CD4-positive, alpha-beta T cell treated with Interferon alpha-2 for 1 hour (primary cell): ENCODE results near the gene APOO.

Experiments
- DNase-seq, 2 donors: peaks; one replicate each; pipeline ENCODE4 v3.0.0-alpha.2; 2020 to 2022

APOO gene

DNA sequence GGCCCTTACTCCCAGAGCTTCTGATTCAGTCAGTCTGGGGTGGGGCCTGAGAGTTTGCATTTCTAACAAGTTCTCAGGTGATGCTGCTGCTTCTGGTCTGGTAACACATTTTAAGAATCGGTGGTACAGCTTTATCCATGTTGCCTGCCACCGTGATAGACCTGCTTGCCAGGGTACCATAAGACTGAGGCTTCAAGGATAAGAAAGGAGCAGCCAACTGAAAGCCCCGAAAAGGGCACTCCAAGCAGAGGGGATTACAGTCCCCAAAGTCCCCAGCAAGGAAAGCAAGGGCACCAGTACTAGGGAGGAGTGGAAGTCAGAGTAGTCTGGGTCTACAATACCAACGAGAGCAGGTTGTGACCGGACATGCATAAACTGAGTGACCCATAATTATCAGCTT lies 49.8 kb downstream of the APOO start:
- no peak for DNase-seq

DNA sequence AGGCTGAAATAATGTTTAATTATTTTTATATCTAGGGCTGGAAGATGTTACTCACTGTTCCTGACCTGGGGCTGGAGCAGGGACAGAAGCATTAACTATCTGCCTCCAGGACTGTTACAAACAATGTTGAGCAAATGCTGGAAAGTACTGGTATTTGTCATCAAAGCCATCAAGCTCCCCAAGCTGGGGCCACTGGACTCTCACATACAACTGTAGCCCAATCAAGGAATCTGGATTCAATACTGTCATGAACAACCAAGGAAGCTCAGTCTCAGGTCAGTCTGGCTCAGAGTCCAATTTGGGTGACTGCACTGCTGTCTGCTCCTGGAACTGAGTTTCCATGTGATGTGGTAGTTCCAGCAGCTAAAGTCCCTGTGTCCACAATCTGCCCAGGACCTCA lies 50.4 kb downstream of the APOO start:
- no peak for DNase-seq

DNA sequence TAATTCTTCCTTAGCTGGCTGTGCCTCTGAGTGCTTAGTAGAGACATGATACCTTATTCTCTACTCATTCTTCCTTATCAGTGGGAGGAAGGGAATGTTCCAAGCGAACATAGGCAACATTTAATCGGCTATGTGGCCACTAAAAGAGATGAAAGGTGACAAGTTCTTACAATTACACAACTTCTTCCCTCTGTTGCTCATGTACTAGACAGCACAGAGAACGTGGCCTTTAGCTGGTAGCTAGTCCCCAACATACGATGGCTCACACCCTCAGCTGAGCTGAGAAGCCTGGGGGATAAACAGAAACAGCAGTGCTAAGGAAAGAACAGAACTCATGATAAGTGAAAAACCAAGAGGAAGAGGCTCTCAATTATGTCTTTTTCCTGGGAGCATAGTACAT lies 52.2 kb downstream of the APOO start:
- DNase-seq = no peak

DNA sequence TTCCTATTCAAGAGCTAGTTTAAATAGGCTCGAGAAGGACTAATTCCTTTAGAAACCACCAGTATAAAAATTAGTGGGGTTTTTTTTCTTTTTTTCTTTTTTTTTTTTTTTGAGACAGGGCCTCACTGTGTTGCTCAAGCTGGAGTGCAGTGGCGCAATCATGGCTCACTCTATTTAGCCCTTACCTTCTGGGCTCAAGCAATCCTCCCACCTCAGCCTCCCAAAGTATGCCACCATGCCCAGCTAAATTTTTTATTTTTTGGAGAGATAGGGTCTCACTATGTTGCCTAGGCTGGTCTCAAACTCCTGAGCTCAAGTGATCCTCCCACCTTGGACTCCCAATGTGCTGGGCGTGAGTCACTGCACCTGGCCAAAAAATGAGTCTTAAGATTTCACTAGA lies 52.8 kb downstream of the APOO start:
- DNase-seq = no peak

DNA sequence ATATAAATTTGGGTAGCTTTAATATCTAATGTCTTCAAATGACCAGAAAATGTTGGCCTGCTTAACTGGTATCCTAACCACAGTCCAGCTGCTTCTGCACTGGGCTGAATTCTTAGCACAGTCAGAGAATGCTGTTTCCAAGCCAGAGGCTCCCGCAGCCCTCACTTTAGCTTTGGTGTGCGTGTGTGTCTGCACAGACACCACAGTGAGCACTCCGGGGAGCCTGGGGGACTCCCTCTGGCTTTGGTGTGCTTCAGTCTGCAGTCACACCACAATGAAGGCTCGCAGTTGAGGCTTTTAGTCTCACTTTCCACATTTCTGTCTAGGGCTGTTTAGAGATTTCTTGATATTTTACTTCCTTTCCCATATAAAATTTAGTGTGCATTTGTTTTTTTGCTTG lies 53.6 kb downstream of the APOO start:
- no peak for DNase-seq

DNA sequence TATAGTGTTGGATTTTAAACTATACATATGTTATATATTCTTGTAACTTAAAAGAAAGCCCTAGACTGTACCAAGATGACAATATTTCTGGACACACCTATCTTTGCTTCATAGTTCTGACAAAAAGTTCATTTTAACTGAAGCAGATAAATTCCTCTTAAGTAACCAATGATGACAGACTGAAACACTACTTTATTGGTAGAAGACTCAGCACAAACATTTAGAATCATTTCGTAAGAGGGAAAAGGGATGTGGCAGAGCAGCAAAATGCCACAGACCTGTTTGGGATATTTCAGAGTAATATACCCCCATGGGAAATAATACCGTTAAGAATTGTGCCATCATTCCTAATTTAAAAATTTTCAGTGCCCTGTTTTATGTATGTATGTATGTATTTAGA lies 56.2 kb downstream of the APOO start:
- no peak for DNase-seq

DNA sequence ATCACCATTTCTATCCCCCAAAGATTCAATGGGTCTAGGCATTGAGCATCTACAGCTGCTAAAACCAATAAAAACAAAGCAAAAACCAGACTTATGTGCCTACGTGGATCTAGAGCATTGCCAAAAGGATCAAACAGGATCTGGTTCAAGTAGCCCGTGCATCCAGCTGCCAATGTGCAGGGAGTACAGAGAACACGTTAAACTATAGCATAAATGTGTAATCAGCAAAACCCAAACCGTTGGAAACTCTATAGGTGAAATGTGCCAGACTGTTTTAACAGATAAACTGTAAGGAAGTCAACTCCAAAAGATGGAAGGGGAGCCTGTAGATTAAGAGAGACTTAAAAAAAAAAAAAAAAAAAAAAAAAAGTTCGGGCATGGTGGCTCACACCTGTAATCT lies 58.5 kb downstream of the APOO start:
- no peak for DNase-seq

DNA sequence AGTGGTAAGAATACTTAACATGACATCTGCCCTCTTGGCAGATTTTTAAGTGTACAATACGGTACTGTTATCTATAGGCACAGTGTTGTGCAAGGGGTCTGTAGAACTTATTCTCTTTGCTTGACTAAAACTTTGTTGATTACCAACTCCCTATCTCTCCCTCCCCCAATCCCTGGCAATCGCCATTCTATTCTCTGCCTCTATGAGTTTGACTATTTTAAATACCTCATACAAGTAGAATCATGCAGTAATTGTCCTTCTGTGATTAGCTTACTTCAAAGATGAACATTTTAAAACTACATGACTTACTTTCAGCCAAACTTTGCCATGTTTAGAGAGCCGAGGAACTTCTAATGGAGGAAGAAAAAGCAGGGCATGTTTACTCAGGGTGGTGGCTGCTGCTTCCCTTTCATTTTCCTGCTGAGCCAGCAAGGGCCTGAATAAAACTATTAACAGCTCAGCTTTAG lies 62.4 kb downstream of the APOO start:
- no peak for DNase-seq

DNA sequence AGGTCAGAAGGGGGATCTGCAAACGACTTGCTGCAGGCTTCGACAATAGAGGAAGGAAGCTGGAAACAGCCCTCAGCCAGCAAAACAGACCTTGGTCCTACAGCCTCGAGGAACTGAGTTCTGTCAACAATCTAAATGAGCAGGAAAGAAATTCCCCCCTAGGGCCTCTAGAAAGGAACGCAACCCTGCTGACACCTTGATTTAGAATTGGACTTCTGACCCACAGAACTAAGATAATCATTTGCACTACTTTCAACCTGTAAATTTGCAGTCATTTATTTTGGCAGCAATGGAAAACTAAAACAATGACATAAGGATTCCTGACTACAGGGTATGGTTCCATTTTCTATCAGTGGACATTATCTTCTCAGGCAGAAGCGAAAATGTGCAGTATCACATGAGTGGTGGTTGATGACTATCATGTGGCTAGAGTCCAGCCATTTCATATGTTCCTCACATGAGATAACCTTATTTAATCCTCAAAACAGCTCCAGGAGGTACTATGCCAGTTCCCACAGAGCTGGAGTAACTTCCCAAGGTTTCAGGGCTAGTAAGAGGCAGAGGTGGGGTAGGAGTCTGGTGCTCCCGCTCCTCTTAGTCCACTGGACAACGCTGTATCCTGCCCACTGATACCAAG lies 63.1 kb downstream of the APOO start:
- no peak for DNase-seq

DNA sequence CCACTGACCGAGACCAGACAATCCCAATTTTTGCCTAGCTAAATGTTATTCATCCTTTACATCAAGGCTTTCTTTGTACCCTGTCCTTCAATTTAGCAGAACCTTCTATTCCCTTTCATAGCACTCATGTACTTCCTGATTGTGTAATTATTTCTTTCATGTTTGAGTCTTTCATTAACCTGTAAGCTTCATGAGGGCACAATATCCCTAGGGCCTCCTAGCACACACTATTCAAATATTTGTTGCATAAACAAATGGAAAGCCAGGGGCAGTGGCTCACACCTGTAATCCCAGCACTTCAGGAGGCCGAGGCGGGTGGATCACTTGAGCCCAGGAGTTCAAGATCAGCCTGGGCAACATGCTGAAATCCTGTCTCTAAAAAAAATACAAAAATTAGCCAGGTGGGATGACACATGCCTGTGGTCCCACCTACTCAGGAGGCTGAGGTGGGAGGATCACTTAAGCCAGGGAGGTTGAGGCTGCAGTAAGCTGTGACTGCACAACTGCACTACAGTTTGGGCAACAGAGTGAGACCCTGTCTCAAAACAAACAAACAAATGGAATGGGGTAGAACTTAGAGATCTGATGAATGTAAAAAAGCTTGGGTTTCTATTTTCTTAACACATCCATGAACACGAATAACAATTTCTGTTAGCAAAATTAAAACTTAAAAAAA lies 65.8 kb downstream of the APOO start:
- DNase-seq = no peak

DNA sequence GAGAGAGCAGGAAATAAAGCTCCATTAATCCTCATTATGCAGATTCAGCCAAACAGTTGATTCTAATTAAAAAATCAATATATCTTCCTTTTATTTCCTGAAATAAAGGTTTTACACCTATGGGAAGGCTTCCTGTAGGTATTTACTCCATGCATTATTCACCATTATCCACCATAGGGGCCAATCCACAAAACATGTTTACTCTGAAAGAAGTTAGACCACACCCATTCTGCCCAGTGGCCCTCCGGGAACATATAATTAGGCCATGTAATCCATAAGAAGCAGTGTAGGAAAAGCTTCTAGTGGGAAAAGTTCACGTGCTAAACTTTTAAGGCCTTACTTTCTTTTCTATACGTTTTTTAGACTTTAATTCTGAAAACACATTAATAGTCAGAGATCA lies 67.1 kb downstream of the APOO start:
- no peak for DNase-seq

DNA sequence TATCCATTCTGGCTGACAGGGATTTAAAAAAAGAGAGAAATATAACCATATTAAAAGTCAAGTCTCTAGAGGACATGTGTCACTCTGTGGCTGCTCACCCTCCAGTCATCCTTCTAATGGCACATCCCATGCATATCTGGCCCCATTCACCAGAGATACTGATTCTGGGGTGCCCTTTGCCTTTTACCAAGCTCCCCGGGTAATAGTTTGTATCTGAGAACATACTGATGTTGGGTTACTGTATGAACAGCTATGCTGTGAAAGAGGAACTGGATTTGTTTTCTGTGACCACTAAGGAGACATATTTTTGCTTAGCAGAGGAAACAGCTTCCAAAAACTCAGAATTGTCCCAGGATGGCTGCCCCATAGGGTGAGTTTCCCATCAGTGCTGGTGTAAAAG lies 68.8 kb downstream of the APOO start:
- no peak for DNase-seq

DNA sequence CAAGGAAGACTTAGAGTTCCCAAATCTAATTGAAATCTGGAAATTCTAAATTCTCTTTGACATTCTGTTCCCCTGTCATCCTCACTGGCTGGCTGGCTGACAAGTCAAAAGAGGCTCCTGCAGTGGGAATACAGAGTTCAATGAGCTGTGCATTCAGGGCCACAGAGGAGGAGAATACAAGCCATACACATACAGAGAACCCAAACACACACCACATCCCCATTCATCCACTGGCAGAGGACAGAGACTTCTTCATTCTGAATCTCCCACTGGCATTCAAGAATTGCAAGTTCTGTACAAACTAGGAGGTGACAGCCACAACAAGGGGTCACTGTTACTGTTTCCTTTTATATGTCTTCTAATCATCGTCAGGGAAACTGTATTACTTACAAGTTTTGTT lies 75.0 kb downstream of the APOO start:
- no peak for DNase-seq

DNA sequence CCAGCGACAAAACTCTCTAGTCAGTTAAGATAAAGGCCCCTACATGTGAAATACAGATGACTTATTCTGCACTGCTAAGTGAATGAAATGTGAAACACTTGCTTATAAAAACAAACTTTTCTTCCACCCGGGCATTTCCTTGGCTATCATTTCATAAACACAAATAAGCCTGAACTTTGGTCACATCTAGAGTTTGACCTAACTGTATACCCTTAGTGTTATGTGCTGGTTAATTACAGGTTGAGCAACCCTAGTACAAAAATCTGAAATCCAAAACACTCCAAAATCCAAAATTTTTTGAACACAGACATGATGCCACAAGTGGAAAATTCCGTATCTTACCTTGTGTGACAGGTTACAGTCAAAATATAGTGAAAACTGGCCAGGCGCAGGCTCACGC lies 78.9 kb downstream of the APOO start:
- no peak for DNase-seq

DNA sequence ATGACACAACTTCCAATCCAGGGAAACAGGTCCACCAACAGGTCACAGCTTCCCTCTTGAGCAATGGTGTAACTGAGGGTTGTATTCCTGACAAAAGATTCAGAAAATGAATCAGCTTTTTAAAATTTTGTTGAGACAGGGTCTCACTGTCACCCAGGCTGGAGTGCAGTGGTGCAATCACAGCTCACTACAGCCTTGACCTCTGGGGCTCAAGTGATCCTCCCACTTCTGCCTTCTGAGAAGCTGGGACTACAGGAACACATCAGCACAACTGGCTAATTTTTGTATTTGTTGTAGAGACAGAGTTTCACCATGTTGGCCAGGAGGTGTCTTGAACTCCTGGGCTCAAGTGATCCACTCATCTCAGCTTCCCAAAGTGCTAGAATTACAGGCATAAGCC lies 81.1 kb downstream of the APOO start:
- DNase-seq = no peak

DNA sequence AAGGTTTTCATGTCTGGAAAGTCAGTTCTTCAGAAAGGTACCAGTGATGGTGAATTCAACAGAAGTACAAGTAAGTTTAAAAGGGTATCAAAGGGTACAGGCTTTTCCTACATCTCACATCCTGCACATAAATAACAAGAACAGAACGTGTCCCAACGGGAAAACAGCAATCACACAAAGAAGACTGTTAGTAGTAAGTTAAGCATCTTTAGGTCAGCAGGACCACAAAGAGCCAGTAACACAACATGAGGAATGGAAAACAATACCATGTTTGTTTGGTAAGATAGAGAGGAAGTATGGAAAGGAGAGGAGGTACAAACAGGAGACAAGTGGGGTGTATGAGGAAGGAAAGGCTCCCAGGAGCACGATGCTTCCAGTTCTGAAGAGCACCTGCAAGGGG lies 81.5 kb downstream of the APOO start:
- no peak for DNase-seq

DNA sequence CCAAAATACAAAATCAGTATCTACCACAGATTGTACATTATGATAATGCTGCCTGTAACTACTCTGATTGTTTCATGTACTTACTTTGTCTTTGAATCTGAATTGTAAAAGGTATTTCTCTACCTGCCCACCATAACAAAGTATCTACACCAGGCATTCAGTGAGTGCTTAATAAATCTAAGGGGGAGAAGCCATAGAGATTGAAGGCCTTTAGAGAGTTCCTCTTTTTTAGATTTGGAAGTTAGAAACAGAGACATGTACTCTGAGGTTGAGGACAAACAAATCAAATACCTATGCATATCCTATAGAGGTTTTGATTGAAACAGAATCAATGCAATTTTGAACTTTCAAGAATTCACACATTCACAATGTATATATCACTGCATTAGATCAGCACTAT lies 82.1 kb downstream of the APOO start:
- no peak for DNase-seq

DNA sequence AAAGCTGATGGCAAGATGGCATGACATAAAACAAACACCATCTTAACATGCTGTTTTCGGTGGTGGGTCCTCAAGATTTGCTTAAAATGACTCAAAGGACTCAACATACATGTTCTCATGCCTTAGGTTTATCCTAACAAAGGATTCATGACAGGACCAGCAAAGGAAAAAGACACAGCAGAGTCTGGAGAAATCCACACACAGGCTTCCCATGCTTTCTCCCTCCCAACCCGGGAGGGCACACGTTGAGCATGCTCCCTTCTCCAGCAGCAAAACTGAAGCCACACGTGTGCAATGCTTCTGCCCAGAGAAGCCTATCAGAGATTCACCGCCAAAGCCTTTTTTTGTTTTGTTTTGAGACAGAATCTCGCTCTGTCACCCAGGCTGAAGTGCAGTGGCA lies 84.9 kb downstream of the APOO start:
- DNase-seq = no peak

DNA sequence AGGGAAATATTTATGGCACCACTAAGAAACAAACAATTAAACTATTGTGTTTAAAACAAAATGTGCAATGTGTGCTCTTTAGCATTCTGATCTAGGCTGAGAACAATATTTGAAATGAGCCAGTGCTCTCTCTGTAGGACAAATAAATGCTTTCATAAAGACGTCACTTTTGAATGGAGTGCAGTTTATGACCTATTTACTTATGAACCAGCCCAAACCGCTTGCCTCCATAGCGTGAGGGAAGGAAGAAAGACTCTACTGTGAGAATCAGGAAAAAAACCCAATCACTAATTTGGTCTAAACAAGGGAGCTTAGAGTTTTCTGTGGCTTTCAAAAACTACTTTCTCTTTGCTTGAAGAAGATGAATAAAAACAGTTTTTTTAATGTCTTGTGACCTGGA lies 85.3 kb downstream of the APOO start:
- no peak for DNase-seq

DNA sequence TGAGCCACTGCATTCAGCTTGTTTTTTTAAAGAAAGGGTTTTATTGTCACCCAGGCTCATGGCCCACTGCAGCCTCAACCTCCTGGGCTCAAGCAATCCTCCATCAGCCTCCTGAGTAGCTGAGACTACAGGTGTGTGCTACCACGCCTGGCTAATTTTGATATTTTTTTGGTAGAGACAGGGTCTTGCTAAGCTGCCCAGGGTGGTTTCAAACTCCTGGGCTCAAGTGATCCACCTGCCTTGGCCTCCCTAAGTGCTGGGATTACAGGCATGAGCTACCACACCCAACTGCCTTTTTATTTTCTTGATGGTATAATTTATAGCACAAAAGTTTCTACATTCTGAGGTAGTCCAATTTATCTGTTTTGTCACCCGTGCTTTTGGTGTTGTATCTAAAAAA lies 85.9 kb downstream of the APOO start:
- DNase-seq = no peak

DNA sequence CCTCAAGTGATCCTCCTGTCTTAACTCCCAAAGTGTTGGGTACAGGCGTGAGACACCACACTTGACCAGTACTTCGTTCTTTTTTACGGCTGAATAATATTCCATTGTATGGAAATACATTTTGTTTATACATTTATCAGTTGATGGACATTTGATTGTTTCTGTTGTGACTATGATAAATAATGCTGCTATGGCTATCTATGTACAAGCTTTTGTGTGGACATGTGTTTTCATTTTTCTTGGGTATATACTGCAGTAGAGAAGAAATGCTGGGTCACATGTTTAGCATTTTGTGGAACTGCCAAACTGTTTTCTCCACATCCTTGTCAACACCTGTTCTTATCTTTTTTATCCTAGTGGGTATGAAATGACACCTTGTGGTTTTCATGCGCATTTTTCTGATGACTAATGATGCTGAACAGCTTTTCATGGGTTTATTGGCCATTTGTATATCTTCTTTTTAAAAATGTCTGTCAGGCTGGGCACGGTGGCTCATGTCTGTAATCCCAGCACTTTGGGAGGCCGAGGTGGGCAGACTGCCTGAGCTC lies 87.4 kb downstream of the APOO start:
- no peak for DNase-seq

DNA sequence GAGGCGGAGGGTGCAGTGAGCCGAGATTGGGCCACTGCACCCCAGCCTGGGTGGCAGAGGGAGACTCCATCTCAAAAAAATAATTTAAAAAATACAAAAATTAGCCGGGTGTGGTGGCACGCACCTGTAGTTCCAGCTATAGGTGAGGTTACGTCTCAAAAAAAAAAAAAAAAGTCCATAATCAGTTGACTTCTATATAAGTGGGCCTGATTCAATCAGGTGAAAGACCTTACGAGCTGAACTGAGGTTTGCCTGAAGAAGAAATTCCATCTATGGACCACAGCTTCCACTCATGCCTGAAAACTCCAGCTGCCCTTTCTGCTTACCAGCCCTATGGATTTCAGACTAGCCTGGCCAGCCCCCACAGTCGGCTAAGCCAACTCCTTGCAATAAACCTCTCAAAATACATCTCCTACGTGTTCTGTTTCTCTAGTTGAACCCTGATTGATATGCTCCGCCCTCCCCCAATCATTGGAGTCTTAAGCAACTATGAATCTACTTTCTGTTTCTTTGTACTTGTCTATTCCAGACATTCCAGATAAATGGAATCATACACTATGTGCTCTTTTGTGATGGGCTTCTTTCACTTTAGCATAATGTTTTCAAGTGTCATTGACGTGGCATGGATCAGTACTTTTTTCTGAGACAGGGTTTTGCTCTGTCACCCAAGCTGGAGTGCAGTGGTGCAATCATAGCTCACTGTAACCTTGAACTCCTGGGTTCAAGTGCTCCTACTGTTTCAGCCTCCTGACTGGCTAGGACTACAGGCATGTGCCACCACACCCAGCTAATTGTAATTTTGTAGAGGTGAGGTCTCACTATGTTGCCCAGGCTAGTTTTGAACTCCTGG lies 88.1 kb downstream of the APOO start:
- DNase-seq = no peak

DNA sequence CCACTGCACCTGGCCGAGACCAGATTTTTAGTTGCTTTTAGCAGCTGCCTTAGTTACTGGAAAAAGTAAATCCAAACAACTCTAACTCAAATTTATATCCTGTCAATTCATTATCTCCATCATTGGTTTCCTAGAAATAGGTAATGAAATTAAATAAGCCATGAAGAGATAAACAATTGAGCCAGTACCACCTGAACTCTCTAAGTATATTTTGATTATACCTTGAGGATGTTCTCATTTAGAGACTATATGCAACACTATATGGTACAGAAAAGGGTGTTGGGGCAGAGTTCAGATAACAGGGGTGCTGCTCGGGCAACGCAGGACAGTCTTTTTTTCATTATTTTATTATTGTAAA lies 89.8 kb downstream of the APOO start:
- no peak for DNase-seq

DNA sequence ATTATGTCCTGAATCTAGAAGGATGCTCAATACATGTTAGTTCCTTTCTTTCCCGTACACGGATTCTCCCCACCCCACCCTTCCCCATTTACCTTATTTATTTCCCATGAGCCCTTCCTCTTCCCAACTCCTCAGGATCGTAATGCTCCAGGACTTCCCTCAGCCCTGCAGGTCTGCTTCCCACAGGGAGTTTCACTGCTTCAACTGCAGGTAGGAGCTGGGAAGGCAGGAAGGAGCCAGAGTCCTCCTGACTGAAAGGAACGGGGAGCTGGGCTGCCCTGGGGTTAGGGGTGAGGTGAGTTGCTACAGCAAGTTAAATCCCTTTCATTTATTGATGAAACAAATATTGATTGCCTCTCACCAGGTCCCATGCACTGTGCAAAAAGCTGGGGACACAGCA lies 91.6 kb downstream of the APOO start:
- DNase-seq = no peak
